Chondrocyte (in vitro differentiated cells): ENCODE results near the gene SPEM2. TPM values are rescaled to one million over a fixed set of nuclear protein-coding genes. Genes with fewer than 3 reads are reported as not detected.
A peak's percentile ranks its signal among the peaks of the same experiment; 100 is the strongest.
"Not testable (repeated sequence)": the region's sequence is repeated elsewhere in the genome, so short reads cannot be mapped to it uniquely, and the experiment has no call there.

ENCODE experiments used
- DNase-seq: peaks from one replicate; pipeline ENCODE4 v3.0.0; 2021; ENCODE audit warnings: mixed read lengths, low spot score
- H3K27ac Mint-ChIP-seq: one replicate; pipeline ENCODE4 v1.8.0; 2021; ENCODE audit warnings: mild to moderate bottlenecking, moderate library complexity, mixed read lengths; ENCODE audit not compliant: unreplicated experiment
- H3K27me3 Mint-ChIP-seq: 2 replicates; pipeline ENCODE4 v1.8.0; 2021; ENCODE audit warnings: low read depth, mixed read lengths
- H3K36me3 Mint-ChIP-seq: 2 replicates; pipeline ENCODE4 v1.8.0; 2021; ENCODE audit warnings: low read depth, mixed read lengths
- H3K4me1 Mint-ChIP-seq: 2 replicates; pipeline ENCODE4 v1.8.0; 2021; ENCODE audit warnings: low read depth, mild to moderate bottlenecking, mixed read lengths
- H3K4me3 Mint-ChIP-seq: one replicate; pipeline ENCODE4 v1.8.0; 2021; ENCODE audit warnings: mild to moderate bottlenecking, moderate library complexity, mixed read lengths; ENCODE audit not compliant: unreplicated experiment
- H3K9me3 Mint-ChIP-seq: 2 replicates; pipeline ENCODE4 v1.8.0; 2021; ENCODE audit warnings: low read depth, mixed read lengths
- total RNA-seq: library from RNA; stranded (reverse); gene quantifications from 3 replicates; pipeline ENCODE4 v1.2.1, GENCODE V29; 2021
- TF ChIP-seq, protein P1 (sequence below): fragments of 200-600 bp; sonication (generic); IDR thresholded peaks from 2 replicates; pipeline ENCODE4 v1.5.0; 2021; ENCODE audit warnings: antibody characterized with exemption, mild to moderate bottlenecking, moderate library complexity

The SPEM2 gene
- total RNA-seq, 1 donor from 2014 or later = not detected

DNA sequence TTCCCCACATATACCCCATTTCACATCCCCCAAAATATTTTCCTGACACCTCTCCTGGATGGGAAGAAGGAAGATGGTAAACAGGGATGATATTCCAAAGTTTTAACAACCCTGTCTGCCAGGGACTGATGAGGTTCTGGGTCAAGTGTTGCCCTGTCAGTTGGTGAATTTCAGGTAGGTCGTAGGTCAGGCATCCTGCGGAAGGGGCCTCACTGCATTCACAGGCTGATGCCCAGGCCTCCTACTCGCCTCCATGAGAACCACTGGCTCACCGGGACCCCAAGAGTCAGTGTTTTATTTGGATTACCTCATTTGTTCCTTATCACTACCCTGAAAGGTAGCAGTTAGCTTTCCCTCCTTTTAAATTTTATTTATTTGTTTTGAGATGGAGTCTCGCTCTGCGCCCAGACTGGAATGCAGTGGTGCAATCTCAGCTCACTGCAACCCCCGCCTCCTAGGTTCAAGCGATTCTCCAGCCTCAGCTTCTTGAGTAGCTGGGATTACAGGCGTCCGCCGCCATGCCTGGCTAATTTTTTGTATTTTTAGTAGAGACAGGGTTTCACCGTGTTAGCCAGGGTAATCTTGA is 43.5 kb downstream of the SPEM2 start:
- Mint-ChIP-seq H3K36me3 (peaks cover 4% of the 10 kb centered on the region), H3K27me3 (no peaks in the 10 kb centered on the region), H3K27ac (no peak overlapping the region), H3K9me3 (no peaks in the 10 kb centered on the region), H3K4me3 (no peak overlapping the region), H3K4me1 (peaks cover 7% of the 10 kb centered on the region)
- TF ChIP-seq, protein P1, sequence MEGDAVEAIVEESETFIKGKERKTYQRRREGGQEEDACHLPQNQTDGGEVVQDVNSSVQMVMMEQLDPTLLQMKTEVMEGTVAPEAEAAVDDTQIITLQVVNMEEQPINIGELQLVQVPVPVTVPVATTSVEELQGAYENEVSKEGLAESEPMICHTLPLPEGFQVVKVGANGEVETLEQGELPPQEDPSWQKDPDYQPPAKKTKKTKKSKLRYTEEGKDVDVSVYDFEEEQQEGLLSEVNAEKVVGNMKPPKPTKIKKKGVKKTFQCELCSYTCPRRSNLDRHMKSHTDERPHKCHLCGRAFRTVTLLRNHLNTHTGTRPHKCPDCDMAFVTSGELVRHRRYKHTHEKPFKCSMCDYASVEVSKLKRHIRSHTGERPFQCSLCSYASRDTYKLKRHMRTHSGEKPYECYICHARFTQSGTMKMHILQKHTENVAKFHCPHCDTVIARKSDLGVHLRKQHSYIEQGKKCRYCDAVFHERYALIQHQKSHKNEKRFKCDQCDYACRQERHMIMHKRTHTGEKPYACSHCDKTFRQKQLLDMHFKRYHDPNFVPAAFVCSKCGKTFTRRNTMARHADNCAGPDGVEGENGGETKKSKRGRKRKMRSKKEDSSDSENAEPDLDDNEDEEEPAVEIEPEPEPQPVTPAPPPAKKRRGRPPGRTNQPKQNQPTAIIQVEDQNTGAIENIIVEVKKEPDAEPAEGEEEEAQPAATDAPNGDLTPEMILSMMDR = no peak
- no peak for DNase-seq

DNA sequence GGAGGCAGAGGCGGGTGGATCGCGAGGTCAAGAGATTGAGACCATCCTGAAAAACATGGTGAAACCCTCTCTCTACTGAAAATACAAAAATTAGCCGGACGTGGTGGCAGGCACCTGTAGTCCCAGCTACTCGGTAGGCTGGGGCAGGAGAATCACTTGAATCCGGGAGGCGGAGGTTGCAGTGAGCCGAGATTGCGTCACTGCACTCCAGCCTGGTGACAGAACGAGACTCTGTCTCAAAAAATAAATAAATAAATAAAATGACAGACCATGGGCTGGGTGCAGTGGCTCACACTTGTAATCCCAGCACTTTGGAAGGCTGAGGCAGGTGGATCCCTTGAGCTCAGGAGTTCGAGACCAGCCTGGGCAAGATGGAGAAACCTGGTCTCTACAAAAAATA is 44.4 kb downstream of the SPEM2 start:
- not testable (repeated sequence) for H3K27me3 Mint-ChIP-seq, H3K4me1 Mint-ChIP-seq

DNA sequence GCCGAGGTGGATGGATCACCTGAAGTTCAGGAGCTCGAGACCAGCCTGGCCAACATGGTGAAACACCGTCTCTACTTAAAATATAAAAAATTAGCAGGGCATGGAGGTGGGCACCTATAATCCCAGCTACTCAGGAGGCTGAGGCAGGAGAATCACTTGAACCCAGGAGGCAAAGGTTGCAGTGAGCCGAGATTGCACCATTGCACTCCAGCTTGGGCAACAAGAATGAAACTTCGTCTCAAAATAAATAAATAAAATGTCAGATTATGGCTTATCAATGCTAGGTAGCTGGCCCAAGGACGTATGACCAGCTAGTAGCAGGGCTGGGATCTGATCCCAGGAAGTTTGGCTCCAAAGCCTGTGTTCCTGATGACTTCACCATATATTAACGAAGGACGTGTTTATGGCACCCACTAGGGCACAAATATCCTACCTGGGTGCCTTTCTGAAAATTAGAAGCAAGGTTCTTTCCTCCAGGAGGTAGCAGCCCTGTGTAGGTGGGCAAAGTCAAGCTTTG is 45.1 kb downstream of the SPEM2 start:
- H3K27ac Mint-ChIP-seq, DNase-seq, H3K4me3 Mint-ChIP-seq, H3K27me3 Mint-ChIP-seq, H3K36me3 Mint-ChIP-seq, H3K4me1 Mint-ChIP-seq, H3K9me3 Mint-ChIP-seq: not testable (repeated sequence)

More for the DNA sequence above, 44.4 kb downstream of the SPEM2 start:
- not testable (repeated sequence) for H3K27ac Mint-ChIP-seq, DNase-seq, H3K36me3 Mint-ChIP-seq, H3K9me3 Mint-ChIP-seq, H3K4me3 Mint-ChIP-seq

DNA sequence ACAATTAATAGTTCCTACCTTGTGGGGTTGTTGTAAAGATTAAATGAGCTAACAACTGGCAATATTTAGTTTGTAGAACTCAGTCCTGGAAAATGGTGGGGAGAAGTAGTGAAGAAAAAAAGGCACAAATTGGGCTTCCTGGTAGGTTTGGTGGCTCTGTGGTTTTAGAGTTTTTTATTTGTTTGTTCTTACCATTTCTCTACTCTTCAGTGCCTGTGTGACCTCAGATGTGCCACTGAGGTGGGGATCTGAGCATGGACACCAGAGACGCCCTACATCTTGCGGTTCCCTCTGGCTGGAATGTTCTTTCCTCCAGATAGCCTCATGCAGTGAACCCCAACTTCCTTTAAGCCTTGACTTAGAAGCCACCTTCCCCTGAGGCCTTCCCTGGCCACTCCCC is 46.3 kb downstream of the SPEM2 start:
- DNase-seq = no peak
- Mint-ChIP-seq H3K9me3 (no peaks in the 10 kb centered on the region), H3K27me3 (no peaks in the 10 kb centered on the region), H3K27ac (peak overlapping the region; percentile 2), H3K4me1 (peaks cover 16% of the 10 kb centered on the region), H3K4me3 (no peak overlapping the region), H3K36me3 (peaks cover under 1% of the 10 kb centered on the region)
- TF ChIP-seq, protein P1 = no peak

DNA sequence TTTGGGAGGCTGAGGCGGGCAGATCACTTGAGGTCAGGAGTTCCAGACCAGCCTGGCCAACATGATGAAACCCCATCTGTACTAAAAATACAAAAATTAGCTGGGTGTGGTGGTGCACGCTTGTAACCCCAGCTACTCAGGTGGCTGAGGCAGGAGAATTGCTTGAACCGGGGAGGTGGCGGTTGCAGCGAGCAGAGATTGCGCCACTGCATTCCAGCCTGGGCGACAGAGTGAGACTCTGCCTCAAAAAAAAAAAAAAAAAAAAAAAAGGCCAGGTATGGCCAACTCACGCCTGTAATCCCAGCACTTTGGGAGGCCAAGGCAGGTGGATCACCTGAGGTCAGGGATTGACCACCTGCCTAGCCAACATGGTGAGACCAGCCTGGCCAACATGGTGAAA is 49.4 kb downstream of the SPEM2 start:
- DNase-seq, H3K4me3 Mint-ChIP-seq, H3K27me3 Mint-ChIP-seq, H3K9me3 Mint-ChIP-seq, H3K27ac Mint-ChIP-seq, H3K36me3 Mint-ChIP-seq: not testable (repeated sequence)
- peaks cover 33% of the 10 kb centered on the region for H3K4me1 Mint-ChIP-seq

DNA sequence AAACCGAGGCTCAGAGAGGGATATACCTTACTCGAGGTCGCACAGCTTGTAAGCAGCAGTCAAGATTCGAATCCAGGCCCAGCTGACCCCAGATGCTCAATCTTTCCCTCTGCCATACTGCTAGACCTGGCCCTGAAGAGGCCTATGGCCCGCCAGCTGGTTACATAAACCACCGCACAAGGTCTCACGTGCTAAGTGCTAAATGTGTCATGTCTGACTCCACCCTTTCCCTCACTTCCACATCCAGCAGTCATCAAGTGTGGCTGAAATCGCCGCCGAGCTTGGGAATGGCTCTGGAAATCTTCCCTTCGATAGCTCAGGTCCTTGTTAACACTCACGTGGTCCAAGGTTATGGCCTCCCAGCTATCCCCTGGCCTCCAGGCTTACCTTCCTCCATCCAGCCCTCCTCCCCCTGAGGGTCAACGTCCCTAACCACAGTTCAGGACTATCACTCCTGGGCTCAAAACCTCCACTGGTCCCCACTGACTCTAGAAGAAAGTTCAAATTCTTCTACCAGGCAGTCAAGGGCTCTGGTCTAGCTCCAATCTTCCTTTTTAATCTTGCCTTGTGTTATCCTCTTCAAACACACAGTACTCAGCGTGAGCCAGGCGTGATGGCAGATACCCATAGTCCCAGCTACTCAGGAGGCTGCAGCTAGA is 50.5 kb downstream of the SPEM2 start:
- DNase-seq = no peak
- H3K27me3 Mint-ChIP-seq = no peaks in the 10 kb centered on the region
- TF ChIP-seq, protein P1 = no peak
- H3K36me3 Mint-ChIP-seq = no peaks in the 10 kb centered on the region
- H3K9me3 Mint-ChIP-seq = no peaks in the 10 kb centered on the region
- H3K4me1 Mint-ChIP-seq = peaks cover 43% of the 10 kb centered on the region
- H3K4me3 Mint-ChIP-seq = peak overlapping the region; percentile 10
- peak overlapping the region; percentile 99 for H3K27ac Mint-ChIP-seq
